GM18499 (cell line): Measurements from ENCODE around the gene C17orf75.

ENCODE experiments used
- ATAC-seq: cut with Tn5 transposase; IDR thresholded peaks from one replicate; pipeline ENCODE4 v1.9.1; 2021; ENCODE audit warnings: moderate number of reproducible peaks; ENCODE audit not compliant: insufficient read depth, unreplicated experiment

C17orf75 gene

DNA sequence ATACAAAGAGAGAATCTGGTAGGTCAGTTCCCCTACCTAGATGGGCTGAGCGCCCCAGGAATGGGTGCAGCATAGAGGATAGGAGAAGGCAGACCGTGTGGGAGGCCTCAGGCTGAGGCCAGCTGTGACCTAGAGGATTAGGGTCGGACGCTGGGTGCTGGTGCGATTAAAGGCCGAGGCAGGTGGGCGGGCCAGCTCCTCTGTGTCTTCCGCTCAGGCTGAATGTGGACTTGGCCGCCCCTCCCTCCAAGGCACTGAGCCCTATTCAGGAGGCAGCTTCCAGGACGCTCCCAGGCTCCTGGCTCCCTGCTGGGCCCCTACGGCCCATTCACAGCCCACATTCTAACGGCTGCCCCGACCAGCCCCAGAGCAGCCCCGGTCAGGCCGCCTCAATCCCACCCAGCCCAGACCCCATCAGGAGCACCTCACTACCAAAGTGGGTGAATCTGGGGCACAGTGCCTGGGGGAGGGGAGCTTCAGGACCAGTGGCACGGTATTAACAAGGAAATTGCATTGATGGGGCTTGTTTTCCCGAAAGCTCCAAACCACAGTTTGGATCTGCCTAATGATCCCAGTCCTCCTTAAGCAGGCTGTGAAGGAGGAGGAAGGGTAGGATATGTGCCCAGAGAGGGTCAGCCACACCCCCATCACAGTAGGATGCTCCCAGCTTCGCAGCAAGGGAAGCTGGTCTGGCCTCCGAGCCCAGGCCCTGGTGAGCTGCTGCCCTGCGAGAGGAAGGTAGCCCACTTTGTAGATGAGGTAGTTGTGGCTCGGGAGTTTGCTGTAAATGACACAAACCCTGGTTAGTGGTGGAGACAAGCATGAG is 61.9 kb downstream of the C17orf75 start:
- no peak for ATAC-seq

- no peak for ATAC-seq
Observed at GRCh38 chr17:32278815-32279214, 63.2 kb downstream of the C17orf75 start.
